ENCODE measurements around the gene C1orf35. TPM values are rescaled to one million over a fixed set of nuclear protein-coding genes. Genes with fewer than 3 reads are reported as not detected.

Gene C1orf35
- 10 to 100 TPM; 17.9 to 18.3 TPM for total RNA-seq

DNA sequence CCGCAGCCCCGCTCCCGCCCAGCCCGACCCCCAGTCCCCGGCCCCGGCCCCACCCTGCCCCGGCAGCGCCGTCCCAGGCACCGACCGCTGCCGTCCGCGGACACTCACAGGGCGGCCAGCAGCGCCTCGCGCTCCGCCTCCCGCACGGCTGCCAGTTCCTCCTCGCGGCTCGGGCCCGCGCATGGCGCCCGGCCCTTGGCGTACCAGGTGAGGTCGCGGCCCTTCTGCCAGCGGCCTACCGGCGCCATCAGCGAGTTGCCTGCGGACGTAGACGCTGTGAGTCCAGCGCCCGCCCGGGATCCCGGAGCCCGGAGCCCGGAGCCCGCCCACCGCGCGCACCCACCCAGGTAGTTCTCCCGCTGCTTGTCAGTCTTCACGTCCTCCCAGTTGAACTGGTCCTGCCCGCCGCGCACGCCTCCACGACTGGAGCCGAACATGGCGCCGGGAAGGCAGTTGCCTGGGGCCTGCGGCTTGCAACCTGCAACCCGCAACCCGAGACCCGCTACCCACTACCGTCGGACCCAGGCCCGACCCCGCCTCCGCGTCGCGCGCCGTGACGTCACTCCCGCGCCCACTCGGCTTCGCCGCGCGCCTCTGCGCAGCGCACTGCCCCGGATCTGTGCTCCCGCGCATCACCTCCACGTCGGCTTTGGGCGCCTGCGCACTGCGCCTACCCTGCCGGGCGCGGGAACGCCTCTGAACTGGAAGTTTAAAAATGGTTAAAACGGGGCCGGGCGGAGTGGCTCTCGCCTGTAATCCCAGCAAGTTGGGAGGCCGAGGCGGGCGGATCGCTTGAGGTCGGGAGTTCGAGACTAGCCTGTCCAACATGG is at the start of gene C1orf35:
Gene C1orf35 (minus strand): TSS at position 535 of the 830 bp plus-strand sequence. CDS start 98 bp downstream, at position 437.

DNA sequence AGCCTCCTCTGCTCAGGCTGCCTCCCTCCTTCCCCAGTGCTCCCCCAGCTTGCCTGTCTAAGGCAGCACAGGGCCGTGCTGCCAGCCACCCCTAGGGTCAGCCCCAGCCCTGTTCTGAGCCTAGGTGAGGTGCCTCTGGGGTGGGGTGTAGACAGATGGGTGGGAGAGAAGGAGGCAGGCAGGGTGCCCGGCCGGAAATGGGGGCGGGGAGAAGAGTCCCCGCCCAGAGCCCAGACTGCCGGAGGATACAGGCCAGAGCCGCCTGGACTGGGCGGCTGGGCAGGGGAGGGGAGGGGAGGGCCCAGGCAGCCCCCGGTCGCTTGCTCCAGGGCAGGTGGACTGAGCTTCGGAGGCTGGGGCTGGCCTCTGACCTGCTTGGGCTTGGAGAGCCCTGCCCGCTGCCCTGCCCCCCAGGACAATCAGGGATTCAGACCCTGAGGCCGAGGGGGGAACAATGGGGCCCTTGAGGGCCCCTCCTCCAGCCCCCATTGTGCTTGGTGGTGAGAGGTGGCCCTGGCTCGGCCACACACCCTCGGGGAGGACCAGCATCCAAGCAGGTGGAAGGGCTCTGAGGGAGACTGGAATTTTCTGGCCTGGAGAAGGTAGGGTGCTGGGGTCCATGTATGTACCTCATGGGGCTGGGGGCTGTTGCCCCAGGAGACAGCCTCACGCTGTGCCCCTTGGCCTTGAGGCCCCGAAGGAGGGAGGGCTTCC is 46.4 kb upstream of the C1orf35 start, which contains the start of gene GJC2:
Gene GJC2 (plus strand): TSS at position 525 of the 714 bp plus-strand sequence. CDS start 7,829 bp downstream, outside the sequence.

DNA sequence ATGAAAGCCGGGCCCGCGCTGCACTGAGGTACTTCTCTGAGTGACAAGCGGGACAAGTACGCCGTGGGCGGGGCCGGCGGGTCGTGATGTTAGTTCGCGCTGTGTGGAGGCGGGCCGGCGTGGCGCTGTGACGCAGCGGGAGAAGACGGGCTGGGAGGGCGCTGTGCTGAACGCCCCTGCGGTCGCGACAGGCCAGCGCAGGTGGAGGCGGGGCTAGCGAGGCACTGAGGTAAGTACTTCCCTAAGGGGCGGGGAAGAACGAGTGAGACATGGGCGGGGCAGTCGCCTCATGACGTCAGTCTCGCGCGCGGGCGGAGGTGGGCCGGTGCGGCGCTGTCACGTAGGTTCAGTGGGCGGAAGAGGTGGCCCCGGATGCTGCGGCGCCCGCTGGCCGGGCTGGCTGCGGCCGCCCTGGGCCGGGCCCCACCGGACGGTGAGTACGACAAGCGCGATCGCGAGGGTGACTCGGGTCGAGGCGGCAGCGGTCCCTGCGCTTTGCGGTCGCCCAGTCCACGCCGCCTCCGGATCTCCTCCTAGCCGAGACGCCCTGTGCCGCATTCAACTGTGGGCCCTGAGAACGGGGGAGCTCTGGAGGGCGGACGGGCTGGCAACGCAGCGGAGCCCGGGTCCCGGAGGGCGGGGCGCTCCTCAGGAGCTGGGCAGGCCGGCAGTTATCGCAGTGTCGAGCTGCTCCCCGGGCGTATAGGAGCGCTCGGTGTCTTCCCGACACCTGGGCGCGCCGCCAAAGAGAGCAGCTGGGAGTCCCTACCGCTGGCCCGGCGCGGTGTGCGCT is 37.0 kb upstream of the C1orf35 start, which contains the start of gene GUK1:
Gene GUK1 (plus strand): TSS at position 349 of the 793 bp plus-strand sequence. CDS start 24 bp downstream, at position 373.

DNA sequence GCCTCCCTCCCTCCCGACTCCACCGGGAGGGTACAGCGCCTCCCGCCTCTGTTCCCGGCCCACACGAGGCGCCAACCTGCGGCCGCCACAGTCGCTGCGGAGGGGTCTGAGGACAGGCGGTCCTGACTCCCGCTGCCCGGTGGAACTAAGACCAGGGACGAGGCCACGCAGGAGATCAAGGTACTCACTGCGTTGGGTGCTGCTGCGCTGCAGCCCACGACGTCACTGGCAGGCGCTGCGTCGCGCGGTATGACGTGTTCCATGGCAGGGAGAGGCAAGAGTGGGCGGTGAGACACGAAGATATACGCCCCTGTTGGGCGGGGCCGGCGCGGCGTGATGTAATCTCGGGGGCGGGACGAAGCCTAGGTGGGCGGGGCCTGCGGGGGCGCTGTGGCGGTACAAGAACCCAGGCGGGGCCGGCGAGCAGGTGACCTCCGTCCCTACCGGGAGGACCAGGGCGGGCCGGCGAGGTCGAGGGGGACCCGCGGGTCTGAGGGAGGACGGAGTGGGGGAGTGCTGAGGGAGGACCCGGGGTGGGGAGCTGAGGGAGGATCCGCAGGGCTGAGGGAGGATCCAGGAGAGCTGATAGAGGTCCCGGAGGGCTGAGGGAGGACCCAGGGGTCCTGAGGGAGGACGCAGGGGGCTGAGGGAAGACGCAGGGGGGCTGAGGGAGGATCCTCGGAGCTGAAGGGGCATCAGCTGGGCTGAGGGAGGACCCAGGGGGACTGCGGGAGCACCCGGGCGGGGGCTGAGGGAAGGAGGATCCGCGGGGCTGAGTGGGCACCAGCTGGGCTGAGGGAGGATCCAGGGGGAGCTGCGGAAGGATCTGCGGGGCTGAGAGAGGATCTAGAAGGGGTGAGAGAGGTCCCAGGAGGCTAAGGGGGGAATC is 6.2 kb upstream of the C1orf35 start, which contains the start of gene MRPL55:
Gene MRPL55 (minus strand): TSS at position 227 of the 889 bp plus-strand sequence. CDS start 1,039 bp downstream, outside the sequence.

DNA sequence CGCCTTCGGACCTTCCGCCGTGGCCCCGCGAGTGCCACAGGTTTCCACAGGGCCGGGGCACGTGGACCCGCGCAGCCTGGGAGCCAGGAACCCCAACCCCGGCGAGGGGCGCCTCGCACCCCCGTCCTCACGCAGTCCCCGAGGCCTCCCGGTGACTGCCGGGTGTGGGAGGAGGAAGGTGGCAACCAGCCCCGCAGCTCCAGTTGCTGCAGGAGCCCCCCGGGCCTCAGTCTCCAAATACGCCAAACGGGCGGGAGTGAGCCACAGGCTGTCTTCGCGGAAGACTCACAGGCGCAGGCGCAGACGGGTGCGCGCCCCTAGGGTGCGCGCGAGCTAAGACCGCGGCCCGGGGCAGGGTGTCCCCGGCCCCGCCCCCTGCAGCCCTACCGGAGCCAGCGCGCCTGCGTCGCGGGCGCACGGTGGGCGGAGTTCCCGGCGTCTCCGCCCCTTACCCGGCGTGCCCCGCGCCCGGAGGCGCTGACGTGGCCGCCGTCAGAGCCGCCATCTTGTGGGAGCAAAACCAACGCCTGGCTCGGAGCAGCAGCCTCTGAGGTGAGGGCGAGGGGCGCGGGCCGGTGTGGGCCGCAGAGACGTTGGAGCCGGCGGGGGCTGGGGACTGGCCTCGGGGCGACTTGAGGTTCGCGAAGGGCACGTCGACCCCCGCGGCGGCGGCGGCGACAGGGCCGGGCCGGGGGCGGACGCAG is 20.8 kb downstream of the C1orf35 start, which contains the start of gene ARF1:
Gene ARF1 (plus strand): TSS at position 495 of the 704 bp plus-strand sequence. CDS start 14,407 bp downstream, outside the sequence.

Small RNAs within 50 kb of the gene (microRNA-seq; reads per million reads assigned to microRNA genes)
- 1.0 reads per million for gene MIR3620 (ENCODE audit: borderline microRNAs expressed, borderline replicate concordance)

Other genes starting within 250 kb of the C1orf35 start
- under 1 TPM; 0.12 to 0.33 TPM for gene WNT9A, start 155.4 kb downstream of the C1orf35 start, total RNA-seq
- not detected for gene WNT3A, start 96.3 kb downstream of the C1orf35 start, total RNA-seq
- 100 to 1,000 TPM; 267 to 286 TPM for gene ARF1, start 20.6 kb downstream of the C1orf35 start, total RNA-seq
- gene MRPL55, start 6.0 kb upstream of the C1orf35 start, total RNA-seq: 10 to 100 TPM; 37.3 to 37.9 TPM
- gene GUK1, start 37.0 kb upstream of the C1orf35 start, total RNA-seq: 100 to 1,000 TPM; 246 to 264 TPM
- under 1 TPM; 0.63 to 0.72 TPM for gene GJC2, start 46.6 kb upstream of the C1orf35 start, total RNA-seq
- 1 to 10 TPM; 8.6 to 8.7 TPM for gene IBA57, start 62.5 kb upstream of the C1orf35 start, total RNA-seq
- 10 to 100 TPM; 31.6 to 33.5 TPM for gene OBSCN, start 104.7 kb upstream of the C1orf35 start, total RNA-seq